Measurements from ENCODE around the gene GRIK1.

Gene GRIK1

GRCh38 chr21:29642551-29643245, 297.1 kb downstream of the GRIK1 start:
- DNase-seq (ENCODE audit: low read depth): no peak

- no peak for DNase-seq (ENCODE audit: low read depth)
Measured at GRCh38 chr21:29641635-29642550, 297.9 kb downstream of the GRIK1 start.

GRCh38 chr21:29641001-29641634, 298.7 kb downstream of the GRIK1 start:
- DNase-seq (ENCODE audit: low read depth): no peak

GRCh38 chr21:29640080-29640508, 299.7 kb downstream of the GRIK1 start:
- DNase-seq (ENCODE audit: low read depth): no peak

- no peak for DNase-seq (ENCODE audit: low read depth)
Measured at GRCh38 chr21:29639366-29640079, 300.3 kb downstream of the GRIK1 start.

GRCh38 chr21:29638761-29639327, 301.0 kb downstream of the GRIK1 start:
- DNase-seq (ENCODE audit: low read depth): no peak

GRCh38 chr21:29638138-29638537, 301.7 kb downstream of the GRIK1 start:
- no peak for DNase-seq (ENCODE audit: low read depth)

GRCh38 chr21:29637553-29637952, 302.2 kb downstream of the GRIK1 start:
- DNase-seq (ENCODE audit: low read depth): no peak

GRCh38 chr21:29637134-29637533, 302.7 kb downstream of the GRIK1 start:
- DNase-seq (ENCODE audit: low read depth): no peak

- DNase-seq (ENCODE audit: low read depth): no peak
Measured at GRCh38 chr21:29634418-29634817, 305.4 kb downstream of the GRIK1 start.

GRCh38 chr21:29633756-29634155, 306.0 kb downstream of the GRIK1 start:
- no peak for DNase-seq (ENCODE audit: low read depth)

- no peak for DNase-seq (ENCODE audit: low read depth)
Measured at GRCh38 chr21:29630441-29630840, 309.4 kb downstream of the GRIK1 start.

GRCh38 chr21:29627905-29628304, 311.9 kb downstream of the GRIK1 start:
- no peak for DNase-seq (ENCODE audit: low read depth)

GRCh38 chr21:29626801-29627470, 312.9 kb downstream of the GRIK1 start:
- peak; percentile 5 for DNase-seq (ENCODE audit: low read depth)

- DNase-seq (ENCODE audit: low read depth): no peak
Measured at GRCh38 chr21:29625990-29626389, 313.8 kb downstream of the GRIK1 start.

- no peak for DNase-seq (ENCODE audit: low read depth)
Measured at GRCh38 chr21:29624776-29625175, 315.0 kb downstream of the GRIK1 start.

- DNase-seq (ENCODE audit: low read depth): no peak
Measured at GRCh38 chr21:29621525-29621924, 318.3 kb downstream of the GRIK1 start.

GRCh38 chr21:29616209-29616751, 323.5 kb downstream of the GRIK1 start:
- no peak for DNase-seq (ENCODE audit: low read depth)

GRCh38 chr21:29613877-29614276, 325.9 kb downstream of the GRIK1 start:
- no peak for DNase-seq (ENCODE audit: low read depth)

- no peak for DNase-seq (ENCODE audit: low read depth)
Measured at GRCh38 chr21:29613021-29613420, 326.8 kb downstream of the GRIK1 start.

Data from GM04503 (cell line).